Measurements from ENCODE around the gene BLOC1S5.

DNA sequence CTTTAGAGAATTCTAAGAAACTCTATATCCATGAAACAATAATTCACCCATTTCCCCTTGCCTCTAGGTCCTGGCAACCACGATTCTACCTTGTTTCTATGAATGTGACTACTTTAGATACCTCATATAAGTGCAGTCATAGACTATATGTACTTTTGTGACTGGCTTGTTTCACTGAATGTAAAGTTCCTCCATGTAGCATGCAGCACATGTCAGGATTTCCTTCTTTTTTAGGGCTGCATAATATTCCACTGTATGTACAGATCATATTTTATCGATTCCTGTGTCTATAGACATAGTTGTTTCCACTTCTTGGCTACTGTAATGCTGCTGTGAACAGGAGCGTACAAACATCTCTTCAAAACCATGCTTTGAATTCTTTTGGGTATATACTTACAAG lies 26.5 kb upstream of the BLOC1S5 start:
- TF ChIP-seq SPI1 (IDR thresholded peaks at IDR 0.05; ENCODE audit: low read depth, low read length): no peak
- TF ChIP-seq POLR2A (IDR thresholded peaks at IDR 0.05; ENCODE audit: low read depth, low read length): no peak

Data from GM12891 (cell line).